HG02981 (cell line): ENCODE data around the gene KCTD17.

ENCODE experiments used
- ATAC-seq: cut with Tn5 transposase; IDR thresholded peaks from one replicate; pipeline ENCODE4 v1.9.1; 2021; ENCODE audit warnings: mild to moderate bottlenecking, moderate library complexity; ENCODE audit not compliant: unreplicated experiment

KCTD17 gene

GRCh38 chr22:37072673-37073072 is 21.1 kb downstream of the KCTD17 start:
- ATAC-seq, result no peak

- ATAC-seq, result no peak
Measured at GRCh38 chr22:37074537-37074936, 23.0 kb downstream of the KCTD17 start.

GRCh38 chr22:37075046-37075445 is 23.5 kb downstream of the KCTD17 start:
- no peak for ATAC-seq

GRCh38 chr22:37075822-37076433 is 24.4 kb downstream of the KCTD17 start:
- ATAC-seq, result no peak

- ATAC-seq, result no peak
Measured at GRCh38 chr22:37077802-37078448, 26.4 kb downstream of the KCTD17 start.

GRCh38 chr22:37079158-37079557 is 27.6 kb downstream of the KCTD17 start:
- ATAC-seq, result no peak

GRCh38 chr22:37079668-37080171 is 28.2 kb downstream of the KCTD17 start:
- ATAC-seq, result no peak

GRCh38 chr22:37080438-37080837 is 28.9 kb downstream of the KCTD17 start:
- no peak for ATAC-seq

- ATAC-seq, result no peak
Measured at GRCh38 chr22:37080838-37081237, 29.3 kb downstream of the KCTD17 start.

GRCh38 chr22:37082251-37082873 is 30.8 kb downstream of the KCTD17 start:
- no peak for ATAC-seq

- no peak for ATAC-seq
Measured at GRCh38 chr22:37083914-37084313, 32.4 kb downstream of the KCTD17 start.

GRCh38 chr22:37084385-37084784 is 32.8 kb downstream of the KCTD17 start:
- ATAC-seq, result no peak

- ATAC-seq, result no peak
Measured at GRCh38 chr22:37086184-37086583, 34.6 kb downstream of the KCTD17 start.

- ATAC-seq, result no peak
Measured at GRCh38 chr22:37088108-37088605, 36.6 kb downstream of the KCTD17 start.

- ATAC-seq, result no peak
Measured at GRCh38 chr22:37088750-37089408, 37.3 kb downstream of the KCTD17 start.

- ATAC-seq, result no peak
Measured at GRCh38 chr22:37089434-37089833, 37.9 kb downstream of the KCTD17 start.

GRCh38 chr22:37090920-37091695 is 39.6 kb downstream of the KCTD17 start:
- ATAC-seq, result no peak

GRCh38 chr22:37091994-37092393 is 40.5 kb downstream of the KCTD17 start:
- no peak for ATAC-seq

- no peak for ATAC-seq
Measured at GRCh38 chr22:37092997-37093396, 41.5 kb downstream of the KCTD17 start.

- no peak for ATAC-seq
Measured at GRCh38 chr22:37094239-37094638, 42.7 kb downstream of the KCTD17 start.

- no peak for ATAC-seq
Measured at GRCh38 chr22:37095113-37095512, 43.6 kb downstream of the KCTD17 start.
